ENCODE results near the gene ARID1B.

Gene ARID1B

DNA sequence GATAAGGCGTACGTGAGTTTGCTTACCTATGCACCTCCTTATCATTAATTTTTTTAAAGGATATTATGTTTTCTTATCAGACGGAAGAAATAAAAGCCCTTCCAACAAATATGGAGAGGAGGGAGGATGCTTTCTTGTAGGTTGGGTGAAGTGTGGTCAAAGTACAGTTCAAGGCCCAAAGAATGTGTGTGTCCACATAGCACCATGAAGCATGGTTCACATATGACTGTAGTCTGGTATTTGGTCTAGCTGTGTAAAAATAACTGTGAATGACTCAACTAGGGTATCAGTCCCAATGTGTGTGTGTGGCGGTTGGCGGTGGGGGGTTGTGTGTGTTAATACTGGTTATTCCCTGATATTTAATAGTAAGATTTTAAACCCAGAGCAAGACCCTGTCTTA lies 333.4 kb downstream of the ARID1B start:
- TF ChIP-seq, protein P1, sequence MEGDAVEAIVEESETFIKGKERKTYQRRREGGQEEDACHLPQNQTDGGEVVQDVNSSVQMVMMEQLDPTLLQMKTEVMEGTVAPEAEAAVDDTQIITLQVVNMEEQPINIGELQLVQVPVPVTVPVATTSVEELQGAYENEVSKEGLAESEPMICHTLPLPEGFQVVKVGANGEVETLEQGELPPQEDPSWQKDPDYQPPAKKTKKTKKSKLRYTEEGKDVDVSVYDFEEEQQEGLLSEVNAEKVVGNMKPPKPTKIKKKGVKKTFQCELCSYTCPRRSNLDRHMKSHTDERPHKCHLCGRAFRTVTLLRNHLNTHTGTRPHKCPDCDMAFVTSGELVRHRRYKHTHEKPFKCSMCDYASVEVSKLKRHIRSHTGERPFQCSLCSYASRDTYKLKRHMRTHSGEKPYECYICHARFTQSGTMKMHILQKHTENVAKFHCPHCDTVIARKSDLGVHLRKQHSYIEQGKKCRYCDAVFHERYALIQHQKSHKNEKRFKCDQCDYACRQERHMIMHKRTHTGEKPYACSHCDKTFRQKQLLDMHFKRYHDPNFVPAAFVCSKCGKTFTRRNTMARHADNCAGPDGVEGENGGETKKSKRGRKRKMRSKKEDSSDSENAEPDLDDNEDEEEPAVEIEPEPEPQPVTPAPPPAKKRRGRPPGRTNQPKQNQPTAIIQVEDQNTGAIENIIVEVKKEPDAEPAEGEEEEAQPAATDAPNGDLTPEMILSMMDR (IDR thresholded peaks at IDR 0.05; ENCODE audit: control extremely low read depth, extremely low read depth, low read depth, missing control alignments) = no peak
- ChIA-PET POLR2A (no interaction called here), CTCF (interaction anchor here (1.1 to 2.4 kb wide), 3 partner anchors 13 to 396 kb away, joined by 3 to 7 read pairs (median 6); no protein-coding TSS in a partner anchor)
- no peak for DNase-seq (ENCODE audit: extremely low spot score)

DNA sequence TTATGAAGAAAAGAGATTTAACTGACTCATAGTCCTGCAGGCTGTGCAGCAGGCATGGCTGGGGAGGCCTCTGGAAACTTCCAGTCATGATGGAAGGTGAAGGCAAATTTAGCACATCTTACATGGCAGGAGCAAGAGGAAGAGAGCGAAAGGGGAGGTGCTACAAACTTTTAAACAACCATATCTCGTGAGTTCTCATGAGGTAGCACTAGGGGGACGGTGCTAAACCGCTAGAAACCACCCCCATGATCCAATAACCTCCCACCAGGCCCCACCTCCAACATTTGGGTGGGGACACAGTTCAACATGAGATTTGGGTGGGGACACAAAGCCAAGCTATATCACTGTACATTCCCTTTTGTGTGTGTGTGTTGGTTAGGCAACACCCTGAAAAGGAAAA lies 336.2 kb downstream of the ARID1B start:
- ChIA-PET POLR2A (no interaction called here), CTCF (no interaction called here)
- TF ChIP-seq, protein P1 (IDR thresholded peaks at IDR 0.05; ENCODE audit: control extremely low read depth, extremely low read depth, low read depth, missing control alignments) = no peak
- no peak for DNase-seq (ENCODE audit: extremely low spot score)

DNA sequence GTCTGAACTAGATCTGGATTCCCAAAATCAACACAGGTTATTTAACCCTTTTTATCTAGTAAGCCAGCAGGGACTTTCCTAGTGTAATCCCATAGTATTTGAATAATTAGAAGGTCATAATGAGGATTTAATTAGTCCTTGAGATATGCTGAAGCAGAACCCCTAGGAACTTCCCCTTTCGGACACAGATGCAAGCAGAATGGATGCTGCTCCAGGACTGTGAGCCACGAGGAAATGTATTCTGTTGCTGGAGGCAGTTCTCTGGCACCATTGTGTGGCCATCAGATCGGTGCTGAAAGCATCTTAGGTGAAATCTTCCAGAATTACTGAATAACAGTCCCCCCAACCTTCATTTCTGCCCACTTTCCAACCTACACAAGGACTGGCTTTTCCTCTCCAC lies 339.2 kb downstream of the ARID1B start:
- CTCF ChIA-PET = interaction anchor here (1.0 to 1.6 kb wide), 2 partner anchors 9 to 34 kb away, joined by 3 read pairs; no protein-coding TSS in a partner anchor
- TF ChIP-seq, protein P1 (IDR thresholded peaks at IDR 0.05; ENCODE audit: control extremely low read depth, extremely low read depth, low read depth, missing control alignments) = no peak
- no peak for DNase-seq (ENCODE audit: extremely low spot score)
- POLR2A ChIA-PET = no interaction called here

DNA sequence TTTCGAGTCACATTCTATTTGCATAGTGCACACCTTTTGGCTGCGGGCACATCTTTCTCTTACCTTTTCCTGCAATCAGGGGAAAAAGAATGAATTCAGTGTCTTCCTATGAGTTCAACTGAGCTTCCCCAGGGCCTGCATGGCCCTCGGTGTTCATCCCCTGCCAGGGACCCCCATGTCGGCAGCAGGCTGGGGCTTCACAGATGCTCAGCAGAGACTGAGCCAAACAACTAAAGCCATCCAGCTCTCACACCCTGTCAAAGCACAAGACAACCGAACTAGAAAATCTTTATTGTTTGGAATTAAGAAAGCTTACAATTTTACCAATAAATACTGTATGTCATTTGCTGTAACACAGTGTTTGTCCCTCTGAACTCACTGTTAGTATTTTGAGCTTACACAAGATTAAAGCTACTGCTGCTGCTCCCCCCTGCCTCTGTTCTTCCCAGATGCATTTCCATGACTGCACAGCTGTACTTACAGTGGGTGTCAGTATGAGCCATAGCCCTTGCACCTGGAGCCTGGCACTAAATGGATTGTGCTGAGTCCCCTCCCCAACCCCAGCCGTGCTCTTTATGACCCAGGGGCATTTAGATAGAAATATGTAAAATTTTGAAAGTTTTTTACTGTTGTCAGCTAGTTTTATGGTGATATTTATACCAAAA lies 340.4 kb downstream of the ARID1B start:
- ChIA-PET CTCF (interaction anchor here (1.2 to 2.3 kb wide), 5 partner anchors 8 to 27 kb away, joined by 3 to 7 read pairs (median 4); no protein-coding TSS in a partner anchor), POLR2A (no interaction called here)
- no peak for DNase-seq (ENCODE audit: extremely low spot score)
- TF ChIP-seq, protein P1 (IDR thresholded peaks at IDR 0.05; ENCODE audit: control extremely low read depth, extremely low read depth, low read depth, missing control alignments) = no peak

DNA sequence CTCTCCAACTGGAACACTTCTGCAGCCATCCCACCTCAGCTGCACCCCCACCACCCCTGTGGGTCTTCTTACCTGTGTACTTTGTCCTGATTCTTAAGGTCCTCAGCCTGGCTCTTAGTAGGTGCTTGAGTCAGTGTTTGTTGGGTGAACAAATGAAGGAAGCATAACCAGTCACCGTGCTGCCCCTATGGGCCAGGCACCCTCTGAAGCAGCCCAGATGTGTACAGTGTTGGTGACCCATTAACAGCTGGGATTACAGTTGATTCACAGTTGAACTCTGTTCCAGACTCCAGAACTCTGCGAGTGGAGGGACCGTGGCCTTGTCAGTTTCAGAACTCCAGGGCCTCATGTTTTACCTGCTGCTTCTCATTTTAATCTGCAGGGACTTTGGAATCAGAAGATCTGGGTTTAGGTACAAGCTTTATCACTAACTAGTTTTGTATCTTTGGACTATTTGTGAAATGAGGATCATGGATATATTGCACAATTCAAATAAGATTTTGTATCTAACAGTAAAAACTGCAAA lies 342.4 kb downstream of the ARID1B start:
- ChIA-PET POLR2A (no interaction called here), CTCF (no interaction called here)
- DNase-seq (ENCODE audit: extremely low spot score) = no peak
- TF ChIP-seq, protein P1 (IDR thresholded peaks at IDR 0.05; ENCODE audit: control extremely low read depth, extremely low read depth, low read depth, missing control alignments) = no peak

DNA sequence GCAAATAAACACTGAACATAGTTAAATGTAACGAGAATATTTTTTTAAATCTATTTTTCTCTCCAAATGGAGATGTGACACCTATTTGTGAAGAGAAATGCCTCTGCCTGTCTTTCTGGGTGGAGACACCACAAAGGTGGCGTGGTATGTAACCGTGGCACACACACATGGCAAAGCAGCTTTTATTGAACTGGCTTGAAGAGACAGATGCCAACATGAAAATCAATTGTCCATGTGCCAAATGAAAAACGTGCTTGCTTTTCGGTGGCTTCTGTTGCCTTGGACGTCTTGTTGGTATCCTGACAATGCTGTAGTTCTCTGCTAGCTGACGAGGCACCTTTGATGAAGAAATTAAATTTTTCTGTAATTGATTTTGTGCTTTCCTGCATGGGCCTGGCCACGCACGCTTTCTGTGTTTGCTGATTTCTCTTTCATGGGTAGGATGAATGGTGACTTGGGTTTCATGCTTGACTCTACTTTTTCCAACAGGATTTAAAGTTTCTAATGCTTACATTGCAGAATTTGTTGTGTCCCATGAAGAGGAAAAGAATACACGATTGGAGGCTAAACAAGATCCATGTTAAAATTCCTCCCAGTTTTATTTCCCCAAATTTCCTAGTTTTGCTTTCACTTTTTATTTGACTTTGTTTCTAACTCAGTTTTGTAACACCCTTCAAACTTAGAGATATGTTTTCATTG lies 343.5 kb downstream of the ARID1B start:
- TF ChIP-seq, protein P1 (IDR thresholded peaks at IDR 0.05; ENCODE audit: control extremely low read depth, extremely low read depth, low read depth, missing control alignments) = no peak
- no peak for DNase-seq (ENCODE audit: extremely low spot score)
- ChIA-PET POLR2A (no interaction called here), CTCF (no interaction called here)

All from GM10248 (cell line).